Inferior parietal cortex (tissue), 1 donor: ENCODE measurements around the gene SLC26A6.

Source experiments
- DNase-seq: peaks from one replicate; pipeline ENCODE4 v3.0.0-alpha.2; 2016; ENCODE audit errors: extremely low spot score

SLC26A6 gene, protein sequence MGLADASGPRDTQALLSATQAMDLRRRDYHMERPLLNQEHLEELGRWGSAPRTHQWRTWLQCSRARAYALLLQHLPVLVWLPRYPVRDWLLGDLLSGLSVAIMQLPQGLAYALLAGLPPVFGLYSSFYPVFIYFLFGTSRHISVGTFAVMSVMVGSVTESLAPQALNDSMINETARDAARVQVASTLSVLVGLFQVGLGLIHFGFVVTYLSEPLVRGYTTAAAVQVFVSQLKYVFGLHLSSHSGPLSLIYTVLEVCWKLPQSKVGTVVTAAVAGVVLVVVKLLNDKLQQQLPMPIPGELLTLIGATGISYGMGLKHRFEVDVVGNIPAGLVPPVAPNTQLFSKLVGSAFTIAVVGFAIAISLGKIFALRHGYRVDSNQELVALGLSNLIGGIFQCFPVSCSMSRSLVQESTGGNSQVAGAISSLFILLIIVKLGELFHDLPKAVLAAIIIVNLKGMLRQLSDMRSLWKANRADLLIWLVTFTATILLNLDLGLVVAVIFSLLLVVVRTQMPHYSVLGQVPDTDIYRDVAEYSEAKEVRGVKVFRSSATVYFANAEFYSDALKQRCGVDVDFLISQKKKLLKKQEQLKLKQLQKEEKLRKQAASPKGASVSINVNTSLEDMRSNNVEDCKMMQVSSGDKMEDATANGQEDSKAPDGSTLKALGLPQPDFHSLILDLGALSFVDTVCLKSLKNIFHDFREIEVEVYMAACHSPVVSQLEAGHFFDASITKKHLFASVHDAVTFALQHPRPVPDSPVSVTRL

GRCh38 chr3:48635222-48636021 is at the start of gene SLC26A6:
TSS of gene SLC26A6 (minus strand) at chr3:48635461. CDS start at chr3:48635393, 68 bp downstream.
- DNase-seq, result peak; percentile 94

- no peak for DNase-seq
Measured at GRCh38 chr3:48684480-48685143, 49.4 kb upstream of the SLC26A6 start.

DNA sequence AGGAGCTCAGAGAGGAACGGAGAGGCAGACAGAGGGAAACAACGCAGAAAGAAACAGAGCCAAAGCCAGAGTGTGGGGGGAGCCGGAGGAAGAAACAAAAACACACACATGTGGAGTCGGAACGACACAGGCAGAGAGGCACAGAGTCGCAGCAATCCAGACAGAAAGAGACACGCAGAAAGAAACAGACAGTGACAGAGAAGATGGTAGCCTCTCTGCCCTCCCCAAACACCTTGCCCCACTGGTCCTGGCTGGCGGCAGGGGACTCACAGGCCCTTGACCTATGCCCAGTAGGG is 48.7 kb upstream of the SLC26A6 start:
- no peak for DNase-seq

DNA sequence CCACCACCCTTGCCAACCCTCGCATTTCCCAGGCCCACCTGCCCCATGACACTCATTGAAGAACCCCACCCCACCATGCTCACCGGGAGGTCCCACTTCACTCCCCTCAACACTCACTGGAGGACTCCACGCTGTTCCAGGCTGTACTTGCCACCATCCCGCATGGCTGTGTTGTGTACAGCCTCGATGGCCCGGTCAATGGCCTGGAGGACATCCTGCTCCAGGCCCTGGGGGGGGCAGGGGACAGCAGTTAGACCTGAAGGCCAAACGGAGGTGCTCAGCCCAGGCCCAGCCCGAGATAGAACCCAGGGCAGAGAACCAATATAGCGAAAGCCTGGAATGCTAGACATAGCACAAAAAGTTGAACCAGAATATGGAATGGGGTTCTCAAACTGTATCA is 47.5 kb upstream of the SLC26A6 start:
- no peak for DNase-seq

- no peak for DNase-seq
Measured at GRCh38 chr3:48681974-48682610, 46.8 kb upstream of the SLC26A6 start.

- no peak for DNase-seq
Measured at GRCh38 chr3:48681541-48681880, 46.2 kb upstream of the SLC26A6 start.

DNA sequence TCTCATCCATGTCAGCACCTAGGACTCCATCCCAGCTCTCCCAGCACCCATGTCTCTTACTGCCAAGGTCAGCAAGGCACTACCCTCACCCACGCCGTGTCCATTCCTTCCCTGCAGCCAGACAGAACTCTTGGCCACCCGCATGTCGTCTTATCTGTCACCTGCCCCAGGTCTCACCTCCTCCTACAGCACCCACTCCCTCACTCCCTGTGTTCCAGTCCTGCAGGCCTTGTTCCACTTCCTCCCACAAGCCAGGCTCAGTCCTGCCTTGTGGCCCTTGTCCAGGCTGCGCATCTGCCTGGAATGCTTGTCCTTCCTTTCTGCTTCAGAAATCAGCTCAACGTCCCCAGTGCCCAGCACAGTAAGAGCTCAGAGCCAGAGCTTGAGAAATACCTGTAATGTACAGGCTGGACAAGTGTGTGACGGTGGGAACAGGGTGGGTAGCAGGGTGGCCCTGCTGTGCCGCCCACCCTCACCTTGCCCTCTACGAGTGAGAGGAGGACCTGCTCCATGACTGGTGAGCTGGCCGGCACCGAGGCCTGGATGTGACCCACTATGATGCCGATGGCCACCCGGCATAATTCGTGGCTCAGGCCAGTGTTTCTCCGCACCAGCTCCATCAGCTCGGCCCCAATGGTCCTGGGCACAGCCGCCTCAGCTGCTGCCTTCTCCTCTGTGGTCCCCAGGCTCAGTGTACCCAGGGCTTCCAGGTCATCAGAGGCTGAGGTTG is 45.7 kb upstream of the SLC26A6 start:
- DNase-seq, result no peak

GRCh38 chr3:48679411-48680391 is 44.4 kb upstream of the SLC26A6 start:
- no peak for DNase-seq

DNA sequence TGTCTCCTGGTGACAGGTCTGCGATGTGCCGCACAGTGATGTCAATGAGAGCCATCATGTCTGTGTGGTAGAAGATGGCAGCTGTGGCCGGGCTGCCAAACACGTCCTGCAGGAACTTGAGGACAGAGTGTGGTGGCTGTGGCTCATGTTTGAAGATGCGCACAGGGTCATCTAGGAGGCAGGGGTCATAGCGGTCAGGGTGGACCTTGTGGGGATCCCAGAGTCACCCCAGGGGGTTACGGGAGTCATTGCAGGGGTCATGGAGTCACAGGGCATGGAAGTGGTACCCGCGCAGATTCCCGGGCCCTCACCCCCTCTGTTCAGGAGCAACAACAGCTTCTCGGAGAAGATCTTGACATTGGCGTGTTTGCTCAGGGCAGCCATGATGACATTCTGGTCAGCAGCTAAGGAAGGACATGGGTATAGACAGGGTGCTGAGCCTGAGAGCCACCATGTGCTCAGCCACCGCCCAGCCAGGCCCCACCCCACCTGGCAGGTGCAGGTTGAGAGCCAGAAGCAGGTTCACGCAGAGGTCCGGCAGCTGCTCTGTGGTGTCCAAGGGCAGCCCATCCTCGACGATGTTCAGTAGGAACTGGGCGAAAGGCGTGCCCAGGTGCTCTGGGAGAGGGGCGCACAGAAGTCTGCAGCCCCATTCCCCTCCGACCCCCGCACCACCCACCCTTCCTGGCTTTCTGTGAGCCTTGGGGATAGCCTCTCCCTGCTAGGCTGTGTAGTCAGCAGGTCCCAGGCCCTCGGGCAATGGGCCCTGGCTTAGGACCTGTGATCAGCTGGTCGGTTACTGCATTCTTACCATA is 43.5 kb upstream of the SLC26A6 start:
- no peak for DNase-seq

GRCh38 chr3:48678056-48678455 is 42.8 kb upstream of the SLC26A6 start:
- DNase-seq, result no peak

DNA sequence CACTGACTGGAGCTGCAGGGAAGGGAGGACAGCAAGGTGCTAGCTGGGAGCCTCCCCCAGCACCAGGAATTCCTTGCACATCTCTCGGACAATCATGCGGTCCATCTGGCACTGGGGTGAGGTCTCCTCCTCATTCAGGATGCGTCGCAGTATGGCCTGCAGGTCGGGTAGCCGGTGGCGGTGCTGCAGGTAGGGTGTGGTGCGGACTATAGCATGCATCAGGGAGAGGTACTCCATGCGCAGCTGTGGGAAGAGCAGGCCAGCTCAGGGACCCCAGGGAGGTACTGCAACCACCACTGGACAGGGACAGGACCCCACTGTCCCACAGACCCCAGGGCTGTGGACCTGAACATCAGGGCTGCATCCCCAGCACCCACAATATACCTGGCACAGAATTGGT is 39.2 kb upstream of the SLC26A6 start:
- no peak for DNase-seq

- DNase-seq, result no peak
Measured at GRCh38 chr3:48672522-48672921, 37.3 kb upstream of the SLC26A6 start.

GRCh38 chr3:48664929-48665328 is 29.7 kb upstream of the SLC26A6 start:
- no peak for DNase-seq

GRCh38 chr3:48664313-48664644 is 29.0 kb upstream of the SLC26A6 start:
- no peak for DNase-seq

- peak; percentile 96 for DNase-seq
Measured at GRCh38 chr3:48663489-48664312, 28.4 kb upstream of the SLC26A6 start.

GRCh38 chr3:48662753-48663488 is 27.7 kb upstream of the SLC26A6 start, which contains the start of gene CELSR3:
TSS of gene CELSR3 (minus strand) at chr3:48662886. CDS start at chr3:48662634, 252 bp downstream.
- peak; percentile 88 for DNase-seq

GRCh38 chr3:48662145-48662752 is 27.0 kb upstream of the SLC26A6 start:
- DNase-seq, result no peak
